HEK293 (cell line): ENCODE measurements around the gene AGMO.

Experiments used
- CTCF ChIA-PET: fragments of 350-600 bp; formaldehyde crosslinking; extraction: SDS; loops from one replicate; lab custom pipeline; 2021; ENCODE audit warnings: antibody characterized with exemption; lab: Yijun Ruan, JAX
- POLR2A ChIA-PET: fragments of 300-600 bp; formaldehyde crosslinking; extraction: SDS; loops from one replicate; lab custom pipeline; 2020; ENCODE audit warnings: antibody characterized with exemption, inconsistent platforms; lab: Yijun Ruan, JAX
- H3K27ac ChIP-seq: fragments of 200-500 bp; sonication (Bioruptor generic); 2 replicates; pipeline ENCODE4 v1.5.1; 2014; ENCODE audit warnings: low read depth, low read length, control low read depth, inconsistent platforms; ENCODE audit errors: extremely low read depth
- H3K36me3 ChIP-seq, 2 experiments: fragments of 200-500 bp in 1 of 2; sonication (Bioruptor generic) in 1 of 2; 1 replicate in 1 of 2; 2 replicates in 1 of 2; pipeline ENCODE4 v1.5.1; 2014 to 2017; ENCODE audit warnings: inconsistent platforms in 2 of 2, low read length in 2 of 2; ENCODE audit not compliant: control insufficient read depth in 2 of 2, insufficient read depth in 1 of 2
- H3K4me1 ChIP-seq: fragments of 200-500 bp; sonication (Bioruptor generic); 2 replicates; pipeline ENCODE4 v1.5.1; 2014; ENCODE audit warnings: mild to moderate bottlenecking, low read length, inconsistent platforms; ENCODE audit not compliant: control insufficient read depth, insufficient read depth
- H3K4me3 ChIP-seq: 2 replicates; pipeline ENCODE4 v1.5.1; 2011; ENCODE audit warnings: low read depth, mild to moderate bottlenecking, control low read depth, low read length, moderate library complexity
- H3K9me3 ChIP-seq: fragments of 200-500 bp; sonication (Bioruptor generic); 2 replicates; pipeline ENCODE4 v1.5.1; 2014; ENCODE audit warnings: low read depth, low read length, inconsistent platforms; ENCODE audit not compliant: control insufficient read depth, insufficient read depth
- KLF1 ChIP-seq: fragments of 450-650 bp; formaldehyde crosslinking; IDR thresholded peaks from 2 replicates; pipeline ENCODE4 v1.5.1; 2016; ENCODE audit warnings: missing biosample characterization, missing genetic modification characterization
- REPIN1 ChIP-seq: fragments of 450-650 bp; formaldehyde crosslinking; IDR thresholded peaks from 2 replicates; pipeline ENCODE4 v1.5.1; 2017; ENCODE audit warnings: missing biosample characterization, missing genetic modification characterization, low read depth
- ZNF175 ChIP-seq: fragments of 450-650 bp; formaldehyde crosslinking; IDR thresholded peaks from 2 replicates; pipeline ENCODE4 v1.5.1; 2016; ENCODE audit warnings: missing biosample characterization, missing genetic modification characterization
- ZNF248 ChIP-seq: fragments of 450-650 bp; formaldehyde crosslinking; IDR thresholded peaks from 2 replicates; pipeline ENCODE4 v1.5.1; 2017; ENCODE audit warnings: missing biosample characterization, missing genetic modification characterization
- ZNF423 ChIP-seq: fragments of 450-650 bp; formaldehyde crosslinking; IDR thresholded peaks from 2 replicates; pipeline ENCODE4 v1.5.1; 2016; ENCODE audit warnings: missing biosample characterization, missing genetic modification characterization
- ZNF549 ChIP-seq: fragments of 450-650 bp; IDR thresholded peaks from 2 replicates; pipeline ENCODE4 v1.5.1; 2018; ENCODE audit warnings: missing biosample characterization, missing genetic modification characterization, mild to moderate bottlenecking, inconsistent platforms, moderate library complexity
- ZNF561 ChIP-seq: fragments of 450-650 bp; IDR thresholded peaks from 2 replicates; pipeline ENCODE4 v1.5.1; 2018; ENCODE audit warnings: missing biosample characterization, missing genetic modification characterization, borderline replicate concordance
- ZNF585B ChIP-seq: fragments of 450-650 bp; formaldehyde crosslinking; IDR thresholded peaks from 2 replicates; pipeline ENCODE4 v1.5.1; 2016; ENCODE audit warnings: missing biosample characterization, missing genetic modification characterization
- ZSCAN16 ChIP-seq: fragments of 450-650 bp; formaldehyde crosslinking; IDR thresholded peaks from 2 replicates; pipeline ENCODE4 v1.5.1; 2016; ENCODE audit warnings: missing biosample characterization, missing genetic modification characterization
- TF ChIP-seq, protein P1 (sequence below): fragments of 450-650 bp; formaldehyde crosslinking; IDR thresholded peaks from 2 replicates; pipeline ENCODE4 v1.5.1; 2016; ENCODE audit warnings: missing biosample characterization, missing genetic modification characterization
- TF ChIP-seq, protein P2 (sequence below): fragments of 450-650 bp; formaldehyde crosslinking; IDR thresholded peaks from 2 replicates; pipeline ENCODE4 v1.5.1; 2016; ENCODE audit warnings: missing biosample characterization, missing genetic modification characterization
- TF ChIP-seq, protein P3 (sequence below): fragments of 450-650 bp; formaldehyde crosslinking; IDR thresholded peaks from 2 replicates; pipeline ENCODE4 v1.5.1; 2016; ENCODE audit warnings: missing biosample characterization, missing genetic modification characterization
- TF ChIP-seq, protein P4 (sequence below): fragments of 450-650 bp; formaldehyde crosslinking; IDR thresholded peaks from 2 replicates; pipeline ENCODE4 v1.5.1; 2016; ENCODE audit warnings: missing biosample characterization, missing genetic modification characterization
- TF ChIP-seq, protein P5 (sequence below): fragments of 450-650 bp; formaldehyde crosslinking; IDR thresholded peaks from 2 replicates; pipeline ENCODE4 v1.5.1; 2016; ENCODE audit warnings: missing biosample characterization, missing genetic modification characterization
- TF ChIP-seq, protein P6 (sequence below): fragments of 450-650 bp; formaldehyde crosslinking; IDR thresholded peaks from 2 replicates; pipeline ENCODE4 v1.5.1; 2016; ENCODE audit warnings: missing biosample characterization, missing genetic modification characterization

AGMO gene

DNA sequence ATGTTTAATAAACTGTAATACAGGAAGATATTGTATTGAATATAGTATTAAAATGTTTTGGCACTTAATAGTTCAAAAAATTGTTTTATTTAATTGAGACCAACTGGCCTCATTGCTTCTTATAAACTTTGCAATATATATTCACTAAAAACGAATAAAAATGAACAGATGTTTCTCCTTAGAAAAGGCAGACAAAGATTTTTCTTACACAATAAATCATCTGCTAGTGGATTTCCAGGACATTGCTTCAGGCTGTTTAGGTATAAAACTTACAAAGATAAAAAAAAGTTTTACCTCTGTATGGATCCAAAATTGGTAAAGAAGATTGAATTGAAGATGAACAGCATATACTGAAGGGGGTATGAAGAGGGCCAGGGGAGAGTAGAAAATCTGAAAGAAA, 143.6 kb downstream of the AGMO start:
- ChIA-PET POLR2A (no interaction called here), CTCF (no interaction called here)
- H3K27ac ChIP-seq, result no peak overlapping the region
- H3K9me3 ChIP-seq, result no peaks in the 10 kb centered on the region
- TF ChIP-seq ZNF175 (tag by site-specific recombination) (no peak), ZNF585B (tag by site-specific recombination) (no peak), ZNF248 (tag by site-specific recombination) (no peak), KLF1 (tag by site-specific recombination) (no peak)
- TF ChIP-seq, protein P1, sequence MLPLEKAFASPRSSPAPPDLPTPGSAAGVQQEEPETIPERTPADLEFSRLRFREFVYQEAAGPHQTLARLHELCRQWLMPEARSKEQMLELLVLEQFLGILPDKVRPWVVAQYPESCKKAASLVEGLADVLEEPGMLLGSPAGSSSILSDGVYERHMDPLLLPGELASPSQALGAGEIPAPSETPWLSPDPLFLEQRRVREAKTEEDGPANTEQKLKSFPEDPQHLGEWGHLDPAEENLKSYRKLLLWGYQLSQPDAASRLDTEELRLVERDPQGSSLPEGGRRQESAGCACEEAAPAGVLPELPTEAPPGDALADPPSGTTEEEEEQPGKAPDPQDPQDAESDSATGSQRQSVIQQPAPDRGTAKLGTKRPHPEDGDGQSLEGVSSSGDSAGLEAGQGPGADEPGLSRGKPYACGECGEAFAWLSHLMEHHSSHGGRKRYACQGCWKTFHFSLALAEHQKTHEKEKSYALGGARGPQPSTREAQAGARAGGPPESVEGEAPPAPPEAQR (tag by site-specific recombination), result no peak
- TF ChIP-seq, protein P2, sequence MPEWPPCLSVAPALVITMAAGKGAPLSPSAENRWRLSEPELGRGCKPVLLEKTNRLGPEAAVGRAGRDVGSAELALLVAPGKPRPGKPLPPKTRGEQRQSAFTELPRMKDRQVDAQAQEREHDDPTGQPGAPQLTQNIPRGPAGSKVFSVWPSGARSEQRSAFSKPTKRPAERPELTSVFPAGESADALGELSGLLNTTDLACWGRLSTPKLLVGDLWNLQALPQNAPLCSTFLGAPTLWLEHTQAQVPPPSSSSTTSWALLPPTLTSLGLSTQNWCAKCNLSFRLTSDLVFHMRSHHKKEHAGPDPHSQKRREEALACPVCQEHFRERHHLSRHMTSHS (tag by site-specific recombination), result no peak
- H3K4me3 ChIP-seq, result no peak overlapping the region
- H3K4me1 ChIP-seq, result no peaks in the 10 kb centered on the region
- H3K36me3 ChIP-seq, result no peaks in the 10 kb centered on the region

DNA sequence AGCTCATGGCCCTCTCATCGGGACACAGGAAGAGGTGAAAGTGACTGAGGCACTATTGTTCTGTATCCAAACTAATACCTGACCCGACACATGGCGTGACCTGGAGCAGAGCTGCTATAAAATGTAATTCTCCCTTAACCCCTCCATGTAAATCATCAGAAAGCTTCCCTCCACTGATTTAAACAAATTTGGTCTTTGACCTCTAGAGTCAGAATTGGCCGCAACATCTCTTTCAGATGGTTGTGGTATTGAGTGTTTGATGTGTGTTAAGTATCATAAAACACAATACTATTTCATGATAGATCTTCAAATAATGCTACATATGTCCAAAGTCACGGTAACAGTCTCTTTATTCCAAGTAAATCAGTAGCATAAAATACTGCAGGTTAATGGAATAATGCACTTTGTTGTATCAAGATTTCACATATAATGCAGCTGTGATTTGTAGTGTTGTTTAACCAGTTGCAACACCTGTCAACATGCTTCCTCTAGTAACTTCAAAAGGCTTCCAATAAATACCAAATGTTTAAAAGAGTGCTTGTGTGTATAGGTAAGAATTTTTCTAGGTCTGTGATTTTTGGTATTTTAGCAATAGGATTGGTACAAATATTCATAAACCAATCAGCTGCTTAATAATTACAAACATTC, 144.3 kb downstream of the AGMO start:
- Histone ChIP-seq H3K36me3 (no peaks in the 10 kb centered on the region), H3K9me3 (no peaks in the 10 kb centered on the region), H3K4me3 (no peak overlapping the region), H3K4me1 (no peaks in the 10 kb centered on the region), H3K27ac (no peak overlapping the region)
- POLR2A ChIA-PET, result no interaction called here
- CTCF ChIA-PET, result no interaction called here
- TF ChIP-seq ZSCAN16 (tag by site-specific recombination) (no peak), REPIN1 (tag by site-specific recombination) (no peak), ZNF549 (tag by site-specific recombination) (no peak), ZNF423 (tag by site-specific recombination) (no peak), ZNF561 (tag by site-specific recombination) (no peak)
- TF ChIP-seq, protein P3, sequence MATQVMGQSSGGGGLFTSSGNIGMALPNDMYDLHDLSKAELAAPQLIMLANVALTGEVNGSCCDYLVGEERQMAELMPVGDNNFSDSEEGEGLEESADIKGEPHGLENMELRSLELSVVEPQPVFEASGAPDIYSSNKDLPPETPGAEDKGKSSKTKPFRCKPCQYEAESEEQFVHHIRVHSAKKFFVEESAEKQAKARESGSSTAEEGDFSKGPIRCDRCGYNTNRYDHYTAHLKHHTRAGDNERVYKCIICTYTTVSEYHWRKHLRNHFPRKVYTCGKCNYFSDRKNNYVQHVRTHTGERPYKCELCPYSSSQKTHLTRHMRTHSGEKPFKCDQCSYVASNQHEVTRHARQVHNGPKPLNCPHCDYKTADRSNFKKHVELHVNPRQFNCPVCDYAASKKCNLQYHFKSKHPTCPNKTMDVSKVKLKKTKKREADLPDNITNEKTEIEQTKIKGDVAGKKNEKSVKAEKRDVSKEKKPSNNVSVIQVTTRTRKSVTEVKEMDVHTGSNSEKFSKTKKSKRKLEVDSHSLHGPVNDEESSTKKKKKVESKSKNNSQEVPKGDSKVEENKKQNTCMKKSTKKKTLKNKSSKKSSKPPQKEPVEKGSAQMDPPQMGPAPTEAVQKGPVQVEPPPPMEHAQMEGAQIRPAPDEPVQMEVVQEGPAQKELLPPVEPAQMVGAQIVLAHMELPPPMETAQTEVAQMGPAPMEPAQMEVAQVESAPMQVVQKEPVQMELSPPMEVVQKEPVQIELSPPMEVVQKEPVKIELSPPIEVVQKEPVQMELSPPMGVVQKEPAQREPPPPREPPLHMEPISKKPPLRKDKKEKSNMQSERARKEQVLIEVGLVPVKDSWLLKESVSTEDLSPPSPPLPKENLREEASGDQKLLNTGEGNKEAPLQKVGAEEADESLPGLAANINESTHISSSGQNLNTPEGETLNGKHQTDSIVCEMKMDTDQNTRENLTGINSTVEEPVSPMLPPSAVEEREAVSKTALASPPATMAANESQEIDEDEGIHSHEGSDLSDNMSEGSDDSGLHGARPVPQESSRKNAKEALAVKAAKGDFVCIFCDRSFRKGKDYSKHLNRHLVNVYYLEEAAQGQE (tag by site-specific recombination), result no peak
- TF ChIP-seq, protein P4, sequence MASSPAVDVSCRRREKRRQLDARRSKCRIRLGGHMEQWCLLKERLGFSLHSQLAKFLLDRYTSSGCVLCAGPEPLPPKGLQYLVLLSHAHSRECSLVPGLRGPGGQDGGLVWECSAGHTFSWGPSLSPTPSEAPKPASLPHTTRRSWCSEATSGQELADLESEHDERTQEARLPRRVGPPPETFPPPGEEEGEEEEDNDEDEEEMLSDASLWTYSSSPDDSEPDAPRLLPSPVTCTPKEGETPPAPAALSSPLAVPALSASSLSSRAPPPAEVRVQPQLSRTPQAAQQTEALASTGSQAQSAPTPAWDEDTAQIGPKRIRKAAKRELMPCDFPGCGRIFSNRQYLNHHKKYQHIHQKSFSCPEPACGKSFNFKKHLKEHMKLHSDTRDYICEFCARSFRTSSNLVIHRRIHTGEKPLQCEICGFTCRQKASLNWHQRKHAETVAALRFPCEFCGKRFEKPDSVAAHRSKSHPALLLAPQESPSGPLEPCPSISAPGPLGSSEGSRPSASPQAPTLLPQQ (tag by site-specific recombination), result no peak
- TF ChIP-seq, protein P5, sequence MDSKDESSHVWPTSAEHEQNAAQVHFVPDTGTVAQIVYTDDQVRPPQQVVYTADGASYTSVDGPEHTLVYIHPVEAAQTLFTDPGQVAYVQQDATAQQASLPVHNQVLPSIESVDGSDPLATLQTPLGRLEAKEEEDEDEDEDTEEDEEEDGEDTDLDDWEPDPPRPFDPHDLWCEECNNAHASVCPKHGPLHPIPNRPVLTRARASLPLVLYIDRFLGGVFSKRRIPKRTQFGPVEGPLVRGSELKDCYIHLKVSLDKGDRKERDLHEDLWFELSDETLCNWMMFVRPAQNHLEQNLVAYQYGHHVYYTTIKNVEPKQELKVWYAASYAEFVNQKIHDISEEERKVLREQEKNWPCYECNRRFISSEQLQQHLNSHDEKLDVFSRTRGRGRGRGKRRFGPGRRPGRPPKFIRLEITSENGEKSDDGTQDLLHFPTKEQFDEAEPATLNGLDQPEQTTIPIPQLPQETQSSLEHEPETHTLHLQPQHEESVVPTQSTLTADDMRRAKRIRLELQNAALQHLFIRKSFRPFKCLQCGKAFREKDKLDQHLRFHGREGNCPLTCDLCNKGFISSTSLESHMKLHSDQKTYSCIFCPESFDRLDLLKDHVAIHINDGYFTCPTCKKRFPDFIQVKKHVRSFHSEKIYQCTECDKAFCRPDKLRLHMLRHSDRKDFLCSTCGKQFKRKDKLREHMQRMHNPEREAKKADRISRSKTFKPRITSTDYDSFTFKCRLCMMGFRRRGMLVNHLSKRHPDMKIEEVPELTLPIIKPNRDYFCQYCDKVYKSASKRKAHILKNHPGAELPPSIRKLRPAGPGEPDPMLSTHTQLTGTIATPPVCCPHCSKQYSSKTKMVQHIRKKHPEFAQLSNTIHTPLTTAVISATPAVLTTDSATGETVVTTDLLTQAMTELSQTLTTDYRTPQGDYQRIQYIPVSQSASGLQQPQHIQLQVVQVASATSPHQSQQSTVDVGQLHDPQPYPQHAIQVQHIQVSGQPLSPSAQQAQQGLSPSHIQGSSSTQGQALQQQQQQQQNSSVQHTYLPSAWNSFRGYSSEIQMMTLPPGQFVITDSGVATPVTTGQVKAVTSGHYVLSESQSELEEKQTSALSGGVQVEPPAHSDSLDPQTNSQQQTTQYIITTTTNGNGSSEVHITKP (tag by site-specific recombination), result no peak
- TF ChIP-seq, protein P6, sequence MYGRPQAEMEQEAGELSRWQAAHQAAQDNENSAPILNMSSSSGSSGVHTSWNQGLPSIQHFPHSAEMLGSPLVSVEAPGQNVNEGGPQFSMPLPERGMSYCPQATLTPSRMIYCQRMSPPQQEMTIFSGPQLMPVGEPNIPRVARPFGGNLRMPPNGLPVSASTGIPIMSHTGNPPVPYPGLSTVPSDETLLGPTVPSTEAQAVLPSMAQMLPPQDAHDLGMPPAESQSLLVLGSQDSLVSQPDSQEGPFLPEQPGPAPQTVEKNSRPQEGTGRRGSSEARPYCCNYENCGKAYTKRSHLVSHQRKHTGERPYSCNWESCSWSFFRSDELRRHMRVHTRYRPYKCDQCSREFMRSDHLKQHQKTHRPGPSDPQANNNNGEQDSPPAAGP, result no peak
